Lower leg skin (tissue), 4 donors: ENCODE data around the gene PEA15. TPM values are rescaled to one million over a fixed set of nuclear protein-coding genes. Genes with fewer than 3 reads are reported as not detected.

Experiments used
- DNase-seq, 2 donors: peaks; one replicate each; pipeline ENCODE4 v3.0.0-alpha.2; 2019; ENCODE audit warnings: low spot score in 2 of 2
- H3K4me3 ChIP-seq: fragments of 200-600 bp; sonication (generic); 2 replicates; pipeline ENCODE4 v1.5.1; 2017; ENCODE audit warnings: mild to moderate bottlenecking, low read depth; ENCODE audit not compliant: poor library complexity, severe bottlenecking
- POLR2A ChIP-seq, 2 donors: fragments of 450-650 bp; IDR thresholded peaks; one replicate each; pipeline ENCODE4 v1.6.1; 2016 to 2017; ENCODE audit warnings: antibody characterized with exemption in 2 of 2, mild to moderate bottlenecking in 1 of 2, moderate library complexity in 1 of 2
- WGBS, 2 donors: methylation state at CpG; one replicate each; pipeline ENCODE4 v1.1.5; 2018; 5-methylcytosine and 5-hydroxymethylcytosine counted together
- intact Hi-C: fragments of 100-400 bp; cut with DNase I; formaldehyde crosslinking; loops from one replicate; pipeline ENCODE4 v1.15.0; 2023; ENCODE audit warnings: low total_unique reads
- total RNA-seq, 4 donors: library from RNA; depleted of rRNA; stranded (reverse); fragments of >200 nt; gene quantifications; one replicate each; pipeline ENCODE4 v1.1.0, GENCODE V29; 2016
- TF ChIP-seq, protein P1 (sequence below), 3 donors: fragments of 450-650 bp; IDR thresholded peaks; one replicate each; pipeline ENCODE4 v1.5.1; 2016; ENCODE audit warnings: antibody characterized with exemption in 3 of 3, mild to moderate bottlenecking in 3 of 3, moderate library complexity in 2 of 3

Gene PEA15
- total RNA-seq, 4 donors from 2014 or later, result 50.7 to 76.6 (median 60.1) TPM

DNA sequence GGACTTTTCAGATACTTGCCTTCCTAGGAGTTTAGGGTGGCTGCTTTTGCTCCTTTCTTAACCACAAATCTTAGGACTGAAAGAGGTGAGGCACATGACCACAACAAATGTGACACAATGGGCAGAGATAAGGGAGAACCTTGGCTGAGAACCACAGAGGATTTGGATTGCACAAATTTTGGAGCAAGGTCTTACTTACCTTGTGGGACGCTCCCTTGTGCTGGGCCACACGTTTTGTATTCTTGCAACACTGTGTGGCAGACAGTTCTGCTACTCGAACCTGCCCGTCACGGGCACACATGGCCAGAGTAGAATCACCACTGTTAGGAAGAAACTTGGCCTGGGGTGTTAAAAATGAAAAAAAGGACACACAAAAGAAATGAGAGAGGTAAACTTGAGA, 33.2 kb downstream of the PEA15 start:
- TF ChIP-seq, protein P1, sequence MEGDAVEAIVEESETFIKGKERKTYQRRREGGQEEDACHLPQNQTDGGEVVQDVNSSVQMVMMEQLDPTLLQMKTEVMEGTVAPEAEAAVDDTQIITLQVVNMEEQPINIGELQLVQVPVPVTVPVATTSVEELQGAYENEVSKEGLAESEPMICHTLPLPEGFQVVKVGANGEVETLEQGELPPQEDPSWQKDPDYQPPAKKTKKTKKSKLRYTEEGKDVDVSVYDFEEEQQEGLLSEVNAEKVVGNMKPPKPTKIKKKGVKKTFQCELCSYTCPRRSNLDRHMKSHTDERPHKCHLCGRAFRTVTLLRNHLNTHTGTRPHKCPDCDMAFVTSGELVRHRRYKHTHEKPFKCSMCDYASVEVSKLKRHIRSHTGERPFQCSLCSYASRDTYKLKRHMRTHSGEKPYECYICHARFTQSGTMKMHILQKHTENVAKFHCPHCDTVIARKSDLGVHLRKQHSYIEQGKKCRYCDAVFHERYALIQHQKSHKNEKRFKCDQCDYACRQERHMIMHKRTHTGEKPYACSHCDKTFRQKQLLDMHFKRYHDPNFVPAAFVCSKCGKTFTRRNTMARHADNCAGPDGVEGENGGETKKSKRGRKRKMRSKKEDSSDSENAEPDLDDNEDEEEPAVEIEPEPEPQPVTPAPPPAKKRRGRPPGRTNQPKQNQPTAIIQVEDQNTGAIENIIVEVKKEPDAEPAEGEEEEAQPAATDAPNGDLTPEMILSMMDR (IDR thresholded peaks at IDR 0.05), result no peak
- TF ChIP-seq POLR2A (IDR thresholded peaks at IDR 0.05), result no peak
- H3K4me3 ChIP-seq, result no peak overlapping the region
- intact Hi-C loops, result no loop called here
- WGBS, 2 donors, result 92 to 93% methylated on average over 5 of the region's 5 CpGs
- no peak for DNase-seq

DNA sequence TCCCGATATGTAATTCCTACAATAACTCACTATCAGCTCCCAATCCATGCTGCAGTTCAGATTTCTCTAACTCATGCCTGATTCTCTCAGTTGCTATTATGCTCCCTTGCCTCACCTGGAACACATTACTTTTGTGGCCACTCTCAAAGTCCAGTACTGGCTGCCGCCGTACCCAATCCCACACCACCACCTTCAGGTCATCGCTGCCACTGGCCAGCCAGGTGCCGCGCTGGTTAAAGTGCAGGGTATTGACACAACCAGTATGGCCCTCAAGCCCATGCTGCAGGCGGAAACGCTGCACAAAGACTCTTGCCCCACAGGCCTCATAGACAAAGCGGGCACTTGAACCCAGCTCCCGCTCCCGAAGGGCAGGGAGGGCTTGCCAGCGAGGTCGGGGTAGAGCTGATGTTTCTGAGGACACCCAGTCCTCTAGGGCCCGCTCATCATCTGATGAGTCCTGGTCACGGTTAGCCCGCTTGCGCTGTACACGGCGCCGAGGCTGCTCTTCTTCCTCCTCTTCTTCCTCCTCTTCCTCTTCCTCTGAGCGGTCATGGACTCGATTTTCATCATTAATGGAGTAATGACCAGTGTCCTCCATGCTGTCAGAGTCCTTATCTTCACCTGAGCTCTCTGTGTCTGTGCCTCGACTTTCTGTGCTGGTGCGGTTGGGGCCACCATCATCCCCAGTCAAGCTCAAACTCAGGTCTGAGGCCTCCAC, 34.6 kb downstream of the PEA15 start:
- intact Hi-C loops, result no loop called here
- 95% methylated on average over 24 of the region's 24 CpGs for WGBS, 2 donors
- TF ChIP-seq, protein P1 (IDR thresholded peaks at IDR 0.05), result no peak
- no peak for TF ChIP-seq POLR2A (IDR thresholded peaks at IDR 0.05)
- no peak overlapping the region for H3K4me3 ChIP-seq
- no peak for DNase-seq

DNA sequence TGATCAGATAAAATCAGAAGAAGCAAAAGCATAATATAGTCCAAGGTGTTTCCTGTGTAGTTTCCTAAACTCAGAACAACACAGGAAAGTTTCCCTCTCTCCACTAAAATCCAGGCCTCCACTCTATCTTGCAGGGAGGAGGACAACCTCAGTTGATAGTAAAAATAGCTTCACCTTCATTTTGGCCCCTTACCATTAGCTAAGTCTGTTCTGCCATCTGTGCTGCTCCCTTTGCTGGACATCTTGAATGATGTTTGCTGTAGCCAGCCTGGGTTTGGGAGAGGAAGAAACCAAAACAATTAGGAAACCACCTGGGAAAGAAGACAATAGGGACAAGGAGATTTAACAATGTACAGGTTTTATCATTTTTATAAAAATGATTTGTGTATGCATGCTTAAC, 38.6 kb downstream of the PEA15 start:
- intact Hi-C loops, result no loop called here
- H3K4me3 ChIP-seq, result no peak overlapping the region
- DNase-seq, result no peak
- no peak for TF ChIP-seq POLR2A (IDR thresholded peaks at IDR 0.05)
- TF ChIP-seq, protein P1 (IDR thresholded peaks at IDR 0.05), result no peak

DNA sequence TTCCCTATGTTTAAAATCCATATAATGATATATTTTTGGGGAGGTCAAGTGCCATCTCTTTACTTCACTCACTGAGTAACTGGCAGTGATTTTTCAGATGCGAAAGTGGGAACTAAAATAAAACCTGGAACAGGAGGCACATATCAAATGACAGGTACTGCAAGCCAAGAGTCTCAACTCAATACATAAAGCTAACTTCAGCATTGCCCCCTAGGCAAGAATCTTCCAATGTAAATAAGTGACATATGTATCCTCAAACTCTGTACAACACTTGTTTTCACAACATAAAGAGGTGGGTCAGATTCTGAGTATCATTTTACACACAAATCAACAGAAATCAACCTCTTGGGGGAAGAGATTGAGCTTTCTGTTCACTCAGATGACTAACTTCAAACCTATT, 39.0 kb downstream of the PEA15 start:
- TF ChIP-seq POLR2A (IDR thresholded peaks at IDR 0.05), result no peak
- 69 to 78% methylated on average over 1 of the region's 1 CpG for WGBS, 2 donors
- DNase-seq, result no peak
- intact Hi-C loops, result no loop called here
- H3K4me3 ChIP-seq, result no peak overlapping the region

DNA sequence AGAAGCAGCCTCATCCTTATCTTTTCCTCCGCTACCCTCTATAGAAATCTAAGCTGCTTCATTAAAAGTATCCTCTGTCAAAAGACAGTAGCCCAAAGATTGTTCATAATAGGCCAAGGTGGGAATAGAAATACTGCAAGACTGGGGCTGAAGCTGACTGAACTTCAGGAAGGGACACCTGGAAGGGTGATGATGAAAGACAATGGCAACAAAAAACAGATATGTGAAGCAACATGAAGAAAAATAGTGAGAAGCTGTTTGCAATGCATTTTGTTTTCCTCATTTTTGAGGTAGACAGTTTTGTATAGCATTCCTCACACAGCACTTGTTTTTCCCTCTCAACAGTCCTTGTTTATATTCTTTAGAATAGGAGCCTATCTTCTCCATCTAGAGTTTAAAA, 40.2 kb downstream of the PEA15 start:
- no peak for TF ChIP-seq POLR2A (IDR thresholded peaks at IDR 0.05)
- TF ChIP-seq, protein P1 (IDR thresholded peaks at IDR 0.05), result no peak
- DNase-seq, result no peak
- H3K4me3 ChIP-seq, result no peak overlapping the region
- WGBS, 2 donors, result 95% methylated on average over 1 of the region's 1 CpG
- intact Hi-C loops, result no loop called here

DNA sequence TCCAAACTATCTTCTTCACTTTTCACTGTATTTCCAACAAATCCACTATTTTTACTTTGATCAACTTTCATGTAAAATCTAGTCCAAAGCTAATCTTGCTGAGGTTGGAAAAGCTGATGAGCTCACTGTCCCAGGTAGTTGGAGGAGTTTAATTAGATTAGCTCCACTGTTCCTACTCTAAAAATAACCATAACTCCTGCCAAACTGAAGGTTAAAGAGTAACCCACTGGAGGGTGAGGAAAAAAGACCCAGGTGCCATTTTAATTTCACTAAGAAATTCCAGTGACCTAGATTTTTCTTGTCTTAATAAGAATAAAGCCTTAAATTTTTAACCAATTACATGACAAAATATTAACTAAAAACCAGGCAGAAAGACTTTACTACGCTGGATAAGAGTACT, 41.9 kb downstream of the PEA15 start:
- WGBS, 2 donors, result 95 to 100% methylated on average over 1 of the region's 1 CpG
- intact Hi-C loops, result no loop called here
- no peak overlapping the region for H3K4me3 ChIP-seq
- TF ChIP-seq, protein P1 (IDR thresholded peaks at IDR 0.05), result no peak
- no peak for TF ChIP-seq POLR2A (IDR thresholded peaks at IDR 0.05)
- no peak for DNase-seq
